HEK293 (cell line): ENCODE measurements around the gene APC2.

Source experiments
- KLF8 ChIP-seq: fragments of 450-650 bp; formaldehyde crosslinking; IDR thresholded peaks from 2 replicates; pipeline ENCODE4 v1.5.1; 2016; ENCODE audit warnings: missing biosample characterization, missing genetic modification characterization
- ZNF114 ChIP-seq: fragments of 450-650 bp; formaldehyde crosslinking; IDR thresholded peaks from 2 replicates; pipeline ENCODE4 v1.5.0; 2017; ENCODE audit warnings: missing biosample characterization, missing genetic modification characterization
- ZNF133 ChIP-seq: fragments of 450-650 bp; formaldehyde crosslinking; IDR thresholded peaks from 2 replicates; pipeline ENCODE4 v1.5.1; 2016; ENCODE audit warnings: missing biosample characterization, missing genetic modification characterization
- ZNF138 ChIP-seq: fragments of 450-650 bp; formaldehyde crosslinking; IDR thresholded peaks from 2 replicates; pipeline ENCODE4 v1.5.1; 2016; ENCODE audit warnings: missing biosample characterization, missing genetic modification characterization, borderline replicate concordance
- TF ChIP-seq, protein P1 (sequence below): fragments of 450-650 bp; formaldehyde crosslinking; IDR thresholded peaks from 2 replicates; pipeline ENCODE4 v1.5.1; 2016; ENCODE audit warnings: missing biosample characterization, missing genetic modification characterization

DNA sequence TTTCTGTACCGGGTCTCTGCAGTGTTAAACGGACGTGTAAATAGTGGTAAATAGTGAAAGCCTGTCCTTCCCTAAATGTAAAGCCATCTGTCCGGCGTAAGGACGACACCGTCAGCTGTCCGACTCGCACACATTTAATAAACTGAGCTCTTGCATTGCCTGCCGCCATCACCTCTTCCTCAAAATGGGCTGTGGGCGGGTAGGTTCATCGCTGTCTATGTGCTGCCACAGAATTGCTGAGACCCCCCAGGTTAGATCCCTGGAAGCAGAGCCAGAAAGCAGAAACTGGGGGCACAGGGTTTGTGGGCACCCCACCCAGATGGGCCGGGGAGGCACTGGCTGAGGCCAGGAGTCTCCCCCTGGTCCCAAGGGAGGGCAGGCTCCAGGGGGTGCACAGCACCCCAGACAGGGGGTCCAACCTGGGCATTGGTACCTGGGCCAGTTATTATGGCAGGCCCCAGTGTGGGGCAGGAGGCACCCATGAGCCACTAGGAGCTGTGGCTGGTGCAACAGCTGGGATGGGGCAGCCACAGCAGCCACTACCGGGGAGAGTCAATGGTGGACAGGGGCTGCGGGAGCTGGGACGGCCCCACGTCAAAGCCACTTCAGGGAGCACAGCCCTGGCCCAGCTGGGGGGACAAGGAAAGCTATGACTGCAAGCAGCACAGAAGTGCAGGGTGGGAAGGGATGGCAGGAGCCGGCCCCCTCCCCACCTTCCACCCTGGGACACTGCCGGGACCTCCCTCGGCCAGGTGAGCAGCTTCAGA lies 23.3 kb downstream of the APC2 start:
- TF ChIP-seq ZNF138 (tag by site-specific recombination) (no peak), ZNF114 (no peak), ZNF133 (tag by site-specific recombination) (no peak), KLF8 (tag by site-specific recombination) (no peak)
- TF ChIP-seq, protein P1, sequence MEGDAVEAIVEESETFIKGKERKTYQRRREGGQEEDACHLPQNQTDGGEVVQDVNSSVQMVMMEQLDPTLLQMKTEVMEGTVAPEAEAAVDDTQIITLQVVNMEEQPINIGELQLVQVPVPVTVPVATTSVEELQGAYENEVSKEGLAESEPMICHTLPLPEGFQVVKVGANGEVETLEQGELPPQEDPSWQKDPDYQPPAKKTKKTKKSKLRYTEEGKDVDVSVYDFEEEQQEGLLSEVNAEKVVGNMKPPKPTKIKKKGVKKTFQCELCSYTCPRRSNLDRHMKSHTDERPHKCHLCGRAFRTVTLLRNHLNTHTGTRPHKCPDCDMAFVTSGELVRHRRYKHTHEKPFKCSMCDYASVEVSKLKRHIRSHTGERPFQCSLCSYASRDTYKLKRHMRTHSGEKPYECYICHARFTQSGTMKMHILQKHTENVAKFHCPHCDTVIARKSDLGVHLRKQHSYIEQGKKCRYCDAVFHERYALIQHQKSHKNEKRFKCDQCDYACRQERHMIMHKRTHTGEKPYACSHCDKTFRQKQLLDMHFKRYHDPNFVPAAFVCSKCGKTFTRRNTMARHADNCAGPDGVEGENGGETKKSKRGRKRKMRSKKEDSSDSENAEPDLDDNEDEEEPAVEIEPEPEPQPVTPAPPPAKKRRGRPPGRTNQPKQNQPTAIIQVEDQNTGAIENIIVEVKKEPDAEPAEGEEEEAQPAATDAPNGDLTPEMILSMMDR (tag by site-specific recombination): no peak
